GM12801 (cell line): ENCODE data around the gene BLMH.

Experiments used
- CTCF ChIP-seq: IDR thresholded peaks from one replicate; pipeline ENCODE4 v1.5.1; 2011; ENCODE audit warnings: control low read depth; ENCODE audit not compliant: insufficient read length; ENCODE audit errors: extremely low read depth

BLMH gene

GRCh38 chr17:30290696-30291542 lies 825 bp downstream of the BLMH start:
- TF ChIP-seq CTCF = no peak

GRCh38 chr17:30290077-30290476 lies 1.7 kb downstream of the BLMH start:
- TF ChIP-seq CTCF = no peak

GRCh38 chr17:30279156-30279555 lies 12.6 kb downstream of the BLMH start:
- TF ChIP-seq CTCF = no peak

GRCh38 chr17:30278032-30278431 lies 13.7 kb downstream of the BLMH start:
- no peak for TF ChIP-seq CTCF

- TF ChIP-seq CTCF = no peak
Measured at GRCh38 chr17:30275911-30276310, 15.8 kb downstream of the BLMH start.

GRCh38 chr17:30274887-30275286 lies 16.9 kb downstream of the BLMH start:
- TF ChIP-seq CTCF = no peak

GRCh38 chr17:30273373-30273772 lies 18.4 kb downstream of the BLMH start:
- no peak for TF ChIP-seq CTCF

GRCh38 chr17:30271102-30271501 lies 20.6 kb downstream of the BLMH start:
- no peak for TF ChIP-seq CTCF
